Stimulated activated naive CD8-positive, alpha-beta T cell treated with anti-CD3 and anti-CD28 coated beads, Interleukin-15, Interleukin-2, amounts not matched to agents 100 ng/mL and 50 ng/mL, for 24 hours (primary cell): Measurements from ENCODE around the gene NFIX.
A peak's percentile ranks its signal among the peaks of the same experiment; 100 is the strongest.

Experiments used
- H3K27ac Mint-ChIP-seq: one replicate; pipeline ENCODE4 v1.8.0; 2021; ENCODE audit warnings: mild to moderate bottlenecking, mixed read lengths
- H3K27me3 Mint-ChIP-seq: one replicate; pipeline ENCODE4 v1.8.0; 2021; ENCODE audit warnings: mixed read lengths
- H3K36me3 Mint-ChIP-seq: one replicate; pipeline ENCODE4 v1.8.0; 2021; ENCODE audit warnings: low read depth, mixed read lengths
- H3K4me1 Mint-ChIP-seq: one replicate; pipeline ENCODE4 v1.8.0; 2021; ENCODE audit warnings: low read depth, mixed read lengths
- H3K4me3 Mint-ChIP-seq: one replicate; pipeline ENCODE4 v1.8.0; 2021; ENCODE audit warnings: mild to moderate bottlenecking, mixed read lengths
- H3K9me3 Mint-ChIP-seq: one replicate; pipeline ENCODE4 v1.8.0; 2021; ENCODE audit warnings: mixed read lengths

Gene NFIX

DNA sequence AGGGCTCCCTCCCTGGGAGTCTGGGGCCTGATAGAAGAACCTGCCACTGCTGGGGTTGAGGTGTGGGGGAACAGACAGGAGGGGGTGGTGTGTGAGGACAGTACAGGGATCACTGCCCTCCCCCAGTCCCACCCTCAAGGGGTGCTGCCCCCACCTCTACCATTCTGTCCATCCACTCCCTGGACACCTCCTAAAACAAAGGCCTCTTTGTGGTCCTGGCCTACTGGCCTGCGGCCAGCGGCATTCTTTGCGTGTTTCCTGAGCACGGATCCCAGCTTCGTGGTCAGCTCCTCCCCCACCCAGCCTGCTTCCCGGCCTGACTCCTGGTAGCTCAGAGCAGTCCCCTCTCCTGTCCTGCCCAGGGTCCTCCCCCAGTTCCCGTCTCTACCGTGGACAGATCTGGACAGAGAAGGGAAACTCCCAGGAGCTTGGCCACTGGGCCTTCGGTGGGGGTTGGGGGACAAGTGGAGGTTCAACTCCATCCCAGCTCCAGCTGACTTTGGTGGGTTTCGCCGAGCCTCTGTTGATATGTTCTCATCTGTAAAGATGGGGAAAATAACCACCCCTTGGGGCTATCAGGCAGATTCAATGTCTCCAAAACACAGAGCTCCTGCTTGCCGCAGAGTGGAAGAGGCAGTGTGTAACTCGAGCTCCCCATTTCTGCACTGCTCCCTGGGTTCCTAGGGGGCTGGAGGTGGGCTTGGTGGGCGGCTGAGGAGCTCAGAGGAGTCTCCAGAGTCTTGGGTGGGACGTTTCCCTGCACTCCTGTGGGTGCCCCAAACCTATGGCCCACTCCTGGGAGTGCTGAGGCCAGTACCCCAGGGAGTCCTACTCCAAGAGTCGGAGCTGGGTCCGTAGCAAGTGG lies 58.7 kb downstream of the NFIX start:
- H3K27me3 Mint-ChIP-seq, result no peaks in the 10 kb centered on the region

GRCh38 chr19:13054626-13055212 lies 59.4 kb downstream of the NFIX start:
- H3K27ac Mint-ChIP-seq, result no peak overlapping the region
- peaks cover 3% of the 10 kb centered on the region for H3K27me3 Mint-ChIP-seq
- H3K4me3 Mint-ChIP-seq, result no peak overlapping the region
- no peaks in the 10 kb centered on the region for H3K9me3 Mint-ChIP-seq
- H3K4me1 Mint-ChIP-seq, result peaks cover 10% of the 10 kb centered on the region
- H3K36me3 Mint-ChIP-seq, result no peaks in the 10 kb centered on the region

More for the DNA sequence above, 58.7 kb downstream of the NFIX start:
- Mint-ChIP-seq H3K4me1 (peaks cover 10% of the 10 kb centered on the region), H3K9me3 (no peaks in the 10 kb centered on the region), H3K36me3 (no peaks in the 10 kb centered on the region), H3K4me3 (no peak overlapping the region), H3K27ac (no peak overlapping the region)

GRCh38 chr19:13055213-13056051 lies 60.2 kb downstream of the NFIX start:
- Mint-ChIP-seq H3K27me3 (peaks cover 3% of the 10 kb centered on the region), H3K4me1 (peaks cover 10% of the 10 kb centered on the region), H3K4me3 (no peak overlapping the region), H3K9me3 (no peaks in the 10 kb centered on the region), H3K27ac (no peak overlapping the region), H3K36me3 (no peaks in the 10 kb centered on the region)

- H3K27me3 Mint-ChIP-seq, result peaks cover 4% of the 10 kb centered on the region
- H3K27ac Mint-ChIP-seq, result no peak overlapping the region
- H3K4me1 Mint-ChIP-seq, result peaks cover 12% of the 10 kb centered on the region
- H3K36me3 Mint-ChIP-seq, result no peaks in the 10 kb centered on the region
- no peak overlapping the region for H3K4me3 Mint-ChIP-seq
- H3K9me3 Mint-ChIP-seq, result no peaks in the 10 kb centered on the region
Measured at GRCh38 chr19:13056052-13056660, 60.9 kb downstream of the NFIX start.

DNA sequence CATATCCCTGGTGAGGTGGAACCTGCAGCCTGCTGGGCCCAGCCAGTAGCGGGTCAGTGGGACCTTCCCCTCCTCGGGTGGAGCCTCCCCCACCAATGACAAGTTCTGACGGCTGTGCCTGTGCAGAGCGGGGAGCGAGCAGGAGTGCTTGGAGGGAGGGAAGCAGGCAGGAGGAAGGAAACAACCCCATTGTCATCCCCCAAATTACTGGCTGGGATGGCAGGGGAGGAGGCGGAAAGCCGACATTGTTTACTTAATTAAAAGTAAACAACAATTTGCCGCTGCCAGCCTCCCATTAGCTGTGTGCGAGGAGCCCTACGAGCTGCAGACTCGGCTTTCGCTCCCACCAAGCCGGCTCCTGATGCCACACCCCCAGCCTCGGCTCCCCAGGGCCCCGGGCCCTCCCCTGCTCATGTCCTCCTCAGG lies 61.9 kb downstream of the NFIX start:
- H3K36me3 Mint-ChIP-seq, result no peaks in the 10 kb centered on the region
- H3K4me1 Mint-ChIP-seq, result peaks cover 10% of the 10 kb centered on the region
- no peaks in the 10 kb centered on the region for H3K9me3 Mint-ChIP-seq
- H3K27ac Mint-ChIP-seq, result no peak overlapping the region
- H3K4me3 Mint-ChIP-seq, result no peak overlapping the region
- H3K27me3 Mint-ChIP-seq, result peaks cover 11% of the 10 kb centered on the region

DNA sequence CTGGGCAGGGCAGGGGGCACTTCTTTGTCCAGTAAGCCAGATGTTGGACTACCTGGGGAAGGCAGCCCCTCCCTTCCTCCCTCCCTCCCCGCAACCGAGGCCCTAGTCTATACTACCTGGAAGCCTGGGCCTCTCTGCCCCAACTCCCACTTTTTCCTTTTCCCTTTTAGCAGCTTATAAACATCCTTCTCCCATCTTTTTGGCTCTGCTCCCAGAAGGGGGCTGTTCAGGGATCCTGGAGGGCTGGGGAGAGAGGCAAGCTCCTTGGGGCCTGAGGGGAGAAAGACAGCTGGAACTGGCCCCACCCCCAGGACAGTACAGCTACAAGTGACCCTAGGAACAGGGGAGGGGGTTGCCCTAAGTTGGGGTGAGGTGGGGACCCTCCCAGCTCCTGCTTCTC lies 62.5 kb downstream of the NFIX start:
- Mint-ChIP-seq H3K4me3 (no peak overlapping the region), H3K27me3 (peaks cover 14% of the 10 kb centered on the region), H3K27ac (no peak overlapping the region), H3K9me3 (no peaks in the 10 kb centered on the region), H3K36me3 (no peaks in the 10 kb centered on the region), H3K4me1 (peaks cover 10% of the 10 kb centered on the region)

GRCh38 chr19:13058951-13059660 lies 63.8 kb downstream of the NFIX start:
- Mint-ChIP-seq H3K9me3 (no peaks in the 10 kb centered on the region), H3K4me3 (no peak overlapping the region), H3K27me3 (peaks cover 21% of the 10 kb centered on the region), H3K4me1 (peaks cover 10% of the 10 kb centered on the region), H3K36me3 (no peaks in the 10 kb centered on the region), H3K27ac (no peak overlapping the region)

- H3K27me3 Mint-ChIP-seq, result peaks cover 21% of the 10 kb centered on the region
- H3K36me3 Mint-ChIP-seq, result no peaks in the 10 kb centered on the region
- H3K9me3 Mint-ChIP-seq, result no peaks in the 10 kb centered on the region
- no peak overlapping the region for H3K27ac Mint-ChIP-seq
- no peak overlapping the region for H3K4me3 Mint-ChIP-seq
- peaks cover 10% of the 10 kb centered on the region for H3K4me1 Mint-ChIP-seq
Measured at GRCh38 chr19:13060233-13060963, 65.1 kb downstream of the NFIX start.

DNA sequence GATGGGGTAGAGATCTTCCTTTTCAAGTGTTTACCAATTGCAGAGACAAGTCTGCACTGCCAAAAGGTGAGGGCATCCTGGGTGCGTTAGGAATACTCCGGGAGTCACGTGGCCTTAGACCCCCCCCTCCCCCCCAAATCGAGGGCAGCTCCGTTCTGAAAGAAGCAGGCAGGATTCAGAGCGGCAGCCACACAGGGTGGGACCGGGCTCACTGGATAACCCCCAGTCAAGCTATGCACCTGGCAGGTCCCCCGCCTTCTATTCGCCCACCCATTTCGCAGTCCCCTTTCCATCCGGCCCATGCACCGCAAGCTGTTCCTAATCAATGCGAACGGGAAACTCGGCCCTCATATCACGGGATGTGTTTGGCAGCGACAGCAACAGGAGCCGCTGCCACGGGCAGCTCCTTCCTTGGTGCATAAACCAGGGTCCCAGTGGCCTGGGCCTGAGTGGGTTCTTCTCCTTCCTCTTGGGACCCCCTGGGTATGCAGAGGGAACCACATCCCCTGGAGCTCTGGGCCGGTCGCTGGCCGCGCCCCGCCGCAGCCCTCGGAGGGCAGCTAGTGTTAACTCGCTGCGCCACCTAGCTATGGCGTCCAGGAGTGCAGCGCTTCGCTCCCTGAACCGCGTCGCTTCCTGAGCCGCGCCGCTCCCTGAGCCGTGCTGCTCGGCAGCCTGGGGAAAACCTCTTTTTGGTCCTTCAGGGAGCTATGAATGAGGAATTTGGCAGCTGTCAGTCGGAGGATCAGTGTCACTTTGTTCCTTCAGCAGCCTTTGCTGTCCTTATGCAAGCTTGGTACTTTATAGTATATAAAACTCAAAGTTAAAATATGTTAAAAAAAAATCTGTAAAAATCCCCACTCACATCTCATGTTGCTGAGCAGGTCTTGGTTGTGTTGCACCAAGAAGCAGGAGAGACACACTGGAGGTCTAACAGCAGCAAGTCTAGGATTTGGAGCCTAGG lies 66.0 kb downstream of the NFIX start:
- Mint-ChIP-seq H3K27me3 (peaks cover 21% of the 10 kb centered on the region), H3K9me3 (no peaks in the 10 kb centered on the region), H3K36me3 (no peaks in the 10 kb centered on the region), H3K27ac (no peak overlapping the region), H3K4me1 (peaks cover 10% of the 10 kb centered on the region), H3K4me3 (peak overlapping the region; percentile 68)

GRCh38 chr19:13062317-13062716 lies 67.0 kb downstream of the NFIX start:
- Mint-ChIP-seq H3K4me1 (peaks cover 10% of the 10 kb centered on the region), H3K9me3 (no peaks in the 10 kb centered on the region), H3K27ac (no peak overlapping the region), H3K36me3 (no peaks in the 10 kb centered on the region), H3K27me3 (peaks cover 21% of the 10 kb centered on the region), H3K4me3 (no peak overlapping the region)

DNA sequence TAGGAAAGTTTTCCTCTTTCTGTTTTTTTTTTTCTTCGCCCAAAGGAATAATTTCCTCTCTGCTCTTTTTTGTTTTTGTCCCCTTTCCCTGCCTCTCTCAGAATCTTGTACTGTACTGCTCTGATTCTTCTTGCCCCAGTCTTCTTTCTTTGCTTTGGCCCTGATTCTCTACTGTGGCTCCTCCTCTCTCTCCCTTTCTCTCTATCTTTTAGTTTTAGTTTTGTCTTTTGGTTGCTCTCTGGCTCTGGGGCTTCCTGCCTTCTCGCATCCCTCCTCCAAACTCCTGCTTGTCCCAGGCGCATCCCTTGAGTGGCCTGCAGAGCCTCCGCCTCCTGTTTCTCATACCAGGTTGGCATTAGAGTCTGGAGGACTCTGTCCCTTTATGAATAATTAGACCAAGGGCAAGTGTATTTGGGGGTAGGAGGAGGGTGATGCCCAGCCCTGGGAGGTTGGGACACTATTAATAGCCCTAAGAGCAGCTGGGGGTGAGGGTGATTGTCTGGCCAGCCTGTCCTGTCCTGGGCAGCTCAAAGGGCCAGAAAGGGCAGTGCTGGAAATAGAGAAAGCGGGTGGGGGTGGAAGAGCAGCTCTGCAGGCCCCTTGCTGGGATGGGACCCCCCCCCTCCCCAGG lies 68.3 kb downstream of the NFIX start:
- Mint-ChIP-seq H3K9me3 (no peaks in the 10 kb centered on the region), H3K4me1 (peaks cover 10% of the 10 kb centered on the region), H3K27me3 (peaks cover 21% of the 10 kb centered on the region), H3K36me3 (no peaks in the 10 kb centered on the region), H3K27ac (no peak overlapping the region), H3K4me3 (no peak overlapping the region)

DNA sequence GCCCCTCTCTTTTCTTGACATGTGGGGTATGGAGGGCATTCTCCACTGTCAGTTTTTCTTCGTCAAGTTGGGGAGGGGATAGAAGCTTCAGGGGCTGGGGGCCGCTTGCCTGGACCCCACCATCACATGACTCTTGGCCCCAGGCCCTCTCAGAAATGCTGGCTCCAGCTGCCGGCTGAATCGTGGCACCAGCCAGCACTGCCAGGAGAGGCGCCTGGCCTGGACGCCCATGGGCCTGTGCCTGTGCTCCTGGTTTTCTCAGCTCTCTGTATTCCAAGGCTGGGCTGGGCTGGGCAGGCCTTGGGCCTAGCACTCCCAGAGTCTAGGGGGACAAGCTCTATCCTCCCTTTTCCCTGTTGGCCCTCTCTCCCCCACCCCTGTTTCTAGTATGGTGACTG lies 68.8 kb downstream of the NFIX start:
- H3K4me3 Mint-ChIP-seq, result no peak overlapping the region
- peaks cover 21% of the 10 kb centered on the region for H3K27me3 Mint-ChIP-seq
- no peaks in the 10 kb centered on the region for H3K9me3 Mint-ChIP-seq
- peaks cover 10% of the 10 kb centered on the region for H3K4me1 Mint-ChIP-seq
- H3K36me3 Mint-ChIP-seq, result no peaks in the 10 kb centered on the region
- H3K27ac Mint-ChIP-seq, result no peak overlapping the region
